ENCODE data around the gene HIPK4.
"Not testable (repeated sequence)": the region's sequence is repeated elsewhere in the genome, so short reads cannot be mapped to it uniquely, and the experiment has no call there.

The HIPK4 gene, protein sequence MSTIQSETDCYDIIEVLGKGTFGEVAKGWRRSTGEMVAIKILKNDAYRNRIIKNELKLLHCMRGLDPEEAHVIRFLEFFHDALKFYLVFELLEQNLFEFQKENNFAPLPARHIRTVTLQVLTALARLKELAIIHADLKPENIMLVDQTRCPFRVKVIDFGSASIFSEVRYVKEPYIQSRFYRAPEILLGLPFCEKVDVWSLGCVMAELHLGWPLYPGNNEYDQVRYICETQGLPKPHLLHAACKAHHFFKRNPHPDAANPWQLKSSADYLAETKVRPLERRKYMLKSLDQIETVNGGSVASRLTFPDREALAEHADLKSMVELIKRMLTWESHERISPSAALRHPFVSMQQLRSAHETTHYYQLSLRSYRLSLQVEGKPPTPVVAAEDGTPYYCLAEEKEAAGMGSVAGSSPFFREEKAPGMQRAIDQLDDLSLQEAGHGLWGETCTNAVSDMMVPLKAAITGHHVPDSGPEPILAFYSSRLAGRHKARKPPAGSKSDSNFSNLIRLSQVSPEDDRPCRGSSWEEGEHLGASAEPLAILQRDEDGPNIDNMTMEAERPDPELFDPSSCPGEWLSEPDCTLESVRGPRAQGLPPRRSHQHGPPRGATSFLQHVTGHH

DNA sequence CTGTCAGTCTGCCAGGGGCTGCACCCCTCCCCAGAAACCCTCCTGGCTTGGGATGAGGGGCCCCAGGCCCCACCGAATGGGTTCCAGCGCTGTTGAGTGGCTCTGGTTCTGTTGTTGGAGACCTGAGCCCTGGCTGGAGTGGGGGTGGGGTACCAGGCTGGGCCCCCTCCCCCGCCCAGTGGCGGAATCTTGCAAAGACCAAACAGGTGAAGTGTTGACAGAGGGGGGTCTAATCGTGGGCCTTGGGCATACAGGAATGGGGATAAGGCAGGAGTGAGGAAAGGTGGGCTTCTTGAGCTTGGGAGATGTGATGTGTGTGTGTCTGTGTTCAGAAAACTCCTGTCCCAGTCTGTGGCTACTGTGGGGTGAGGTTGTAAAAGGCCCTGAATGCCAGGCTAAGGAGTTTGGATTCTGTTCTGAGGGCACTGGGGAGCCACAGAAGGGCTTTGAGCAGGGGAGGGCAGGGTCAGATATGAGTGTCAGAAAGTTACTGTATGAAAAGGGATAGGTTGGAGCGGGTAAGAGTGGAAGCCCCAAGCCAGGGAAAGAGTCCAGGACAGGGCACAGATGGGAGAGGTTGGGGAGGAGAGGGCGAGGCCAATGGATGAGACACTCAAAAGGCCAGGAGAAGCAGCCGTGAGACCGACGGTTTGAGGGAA lies at the start of gene HIPK4:
HIPK4 (minus strand) TSS at position 98 of the 659 bp plus-strand sequence. CDS start 279 bp downstream, outside the sequence.
- TF ChIP-seq CTCF (IDR thresholded peaks at IDR 0.05; ENCODE audit: low read depth, low read length, missing control alignments) = no peak
- DNase-seq (ENCODE audit: low read depth) = no peak
- in situ Hi-C loops (cut with HindIII; ENCODE audit: low sequenced_read_pairs) = no loop called here
- no peak within 1 kb of the TSS for H3K4me3 ChIP-seq (ENCODE audit: low read depth, low read length)

- H3K4me3 ChIP-seq (ENCODE audit: low read depth, low read length) = no peak overlapping the region
- in situ Hi-C loops (cut with HindIII; ENCODE audit: low sequenced_read_pairs) = no loop called here
- no peak for TF ChIP-seq CTCF (IDR thresholded peaks at IDR 0.05; ENCODE audit: low read depth, low read length, missing control alignments)
- no peak for DNase-seq (ENCODE audit: low read depth)
Observed at GRCh38 chr19:40438284-40438683, 48.3 kb upstream of the HIPK4 start.

DNA sequence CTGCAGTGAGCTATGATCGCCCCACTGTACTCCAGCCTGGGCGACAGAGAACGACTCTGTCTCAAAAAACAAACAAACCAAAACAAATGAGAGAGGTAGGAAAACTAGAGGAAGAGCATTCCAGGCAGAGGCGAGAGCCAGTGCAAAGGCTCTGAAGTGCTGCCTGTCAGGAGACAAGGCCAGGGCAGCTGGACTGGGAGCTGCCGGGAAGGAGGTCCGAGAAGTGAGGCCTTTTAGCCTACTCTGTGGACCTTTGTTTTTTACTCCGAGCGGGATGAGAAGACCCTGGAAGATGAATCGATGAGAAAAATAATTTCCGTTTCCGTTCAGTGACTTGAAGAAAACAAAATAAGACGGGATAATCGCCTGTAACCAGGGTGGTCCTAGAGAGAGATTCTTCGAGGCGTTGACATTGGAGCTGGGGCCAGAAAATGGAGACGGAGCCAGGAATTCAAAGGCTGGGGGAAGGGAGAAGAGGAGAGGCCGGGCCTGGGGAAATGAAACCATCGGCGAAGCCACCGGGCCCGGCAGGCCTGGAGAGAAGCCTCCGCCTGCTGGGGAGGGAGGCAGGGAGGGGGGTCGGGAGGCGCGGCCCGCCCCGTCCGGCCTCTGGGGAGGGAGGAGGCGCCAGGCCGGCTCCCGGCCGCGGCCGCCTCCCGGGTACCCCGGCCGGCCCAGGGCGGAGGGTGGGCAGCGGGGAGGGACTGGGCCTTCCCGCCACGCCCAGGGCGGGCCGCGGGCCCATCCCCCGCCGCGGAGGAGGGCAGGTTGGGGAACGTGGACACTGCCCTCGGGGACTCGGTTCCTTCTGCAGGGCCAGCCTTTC lies 43.6 kb upstream of the HIPK4 start:
- peak overlapping the region; percentile 40 for H3K4me3 ChIP-seq (ENCODE audit: low read depth, low read length)
- DNase-seq (ENCODE audit: low read depth) = peak; percentile 65
- in situ Hi-C loops (cut with HindIII; ENCODE audit: low sequenced_read_pairs) = no loop called here
- no peak for TF ChIP-seq CTCF (IDR thresholded peaks at IDR 0.05; ENCODE audit: low read depth, low read length, missing control alignments)

DNA sequence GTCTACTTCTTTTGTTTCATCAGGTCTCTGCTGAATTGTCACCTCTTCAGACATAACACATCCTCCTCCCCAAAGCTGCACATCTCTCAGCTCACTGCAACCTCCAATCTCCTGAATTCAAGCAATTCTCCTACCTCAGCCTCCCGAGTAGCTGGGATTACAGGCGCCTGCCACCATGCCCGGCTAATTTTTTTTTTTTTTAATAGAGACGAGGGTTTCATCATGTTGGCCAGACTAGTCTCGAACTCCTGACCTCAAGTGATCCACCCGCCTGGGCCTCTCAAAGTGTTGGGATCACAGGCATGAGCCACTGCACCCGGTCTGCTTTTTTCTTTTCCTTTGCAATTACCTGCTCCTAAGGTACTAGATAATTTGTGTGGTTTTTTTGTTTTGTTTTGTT lies 42.8 kb upstream of the HIPK4 start:
- H3K4me3 ChIP-seq (ENCODE audit: low read depth, low read length) = peak overlapping the region; percentile 40
- DNase-seq (ENCODE audit: low read depth); in situ Hi-C loops (cut with HindIII; ENCODE audit: low sequenced_read_pairs): not testable (repeated sequence)

DNA sequence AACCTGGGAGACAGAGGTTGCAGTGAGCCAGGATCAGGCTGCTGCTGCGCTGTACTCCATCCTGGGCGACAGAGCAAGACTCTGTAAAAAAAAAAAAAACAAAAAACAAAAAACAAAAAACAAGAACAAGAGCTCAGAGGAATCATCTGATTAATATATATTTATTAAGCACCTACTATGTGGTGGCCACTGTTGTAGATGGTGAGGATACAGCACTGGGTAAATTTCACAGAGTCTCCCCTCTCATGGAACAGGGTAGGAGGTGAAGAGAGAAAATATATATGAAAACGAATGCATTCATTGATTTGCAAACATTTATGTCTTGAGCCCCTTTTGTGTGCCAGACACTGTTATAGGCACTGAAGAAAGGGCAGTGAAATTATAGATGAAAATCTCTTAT lies 41.7 kb upstream of the HIPK4 start:
- TF ChIP-seq CTCF (IDR thresholded peaks at IDR 0.05; ENCODE audit: low read depth, low read length, missing control alignments) = no peak
- no peak overlapping the region for H3K4me3 ChIP-seq (ENCODE audit: low read depth, low read length)
- in situ Hi-C loops (cut with HindIII; ENCODE audit: low sequenced_read_pairs) = no loop called here
- DNase-seq (ENCODE audit: low read depth) = no peak

GRCh38 chr19:40430242-40430641 lies 40.3 kb upstream of the HIPK4 start:
- DNase-seq (ENCODE audit: low read depth); in situ Hi-C loops (cut with HindIII; ENCODE audit: low sequenced_read_pairs): not testable (repeated sequence)

DNA sequence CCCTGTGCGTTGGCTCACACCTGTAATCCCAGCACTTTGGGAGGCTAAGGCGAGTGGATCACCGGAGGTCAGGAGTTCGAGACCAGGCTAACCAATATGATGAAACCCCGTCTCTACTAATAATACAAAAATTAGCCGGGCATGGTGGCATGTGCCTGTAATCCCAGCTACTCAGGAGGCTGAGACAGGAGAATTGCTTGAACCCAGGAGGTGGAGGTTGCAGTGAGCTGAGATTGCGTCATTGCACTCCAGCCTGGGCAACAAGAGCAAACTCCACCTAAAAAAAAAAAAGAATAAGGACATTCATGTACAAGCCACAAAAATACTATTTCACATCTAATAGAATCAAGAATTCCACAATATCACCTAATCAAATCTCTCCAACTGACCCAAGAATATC lies 38.2 kb upstream of the HIPK4 start:
- DNase-seq (ENCODE audit: low read depth); in situ Hi-C loops (cut with HindIII; ENCODE audit: low sequenced_read_pairs); H3K4me3 ChIP-seq (ENCODE audit: low read depth, low read length): not testable (repeated sequence)

More at GRCh38 chr19:40430242-40430641, 40.3 kb upstream of the HIPK4 start:
- H3K4me3 ChIP-seq (ENCODE audit: low read depth, low read length) = not testable (repeated sequence)

Measured in astrocyte of the cerebellum (primary cell).